ENCODE measurements around the gene KRTAP10-12. TPM values are rescaled to one million over a fixed set of nuclear protein-coding genes. Genes with fewer than 3 reads are reported as not detected.
A peak's percentile ranks its signal among the peaks of the same experiment; 100 is the strongest.

Gene KRTAP10-12
- total RNA-seq, 1 experiment from 2014 or later: not detected

- no peaks in the 10 kb centered on the region for H3K36me3 Mint-ChIP-seq (ENCODE audit: insufficient read depth, unreplicated experiment)
- intact Hi-C loops (cut with micrococcal nuclease; ENCODE audit: unreplicated experiment): loop anchor here (2.0 kb wide), 1 partner anchor 25 kb away; no protein-coding TSS in a partner anchor
- Histone ChIP-seq H3K4me1 (peaks cover 9% of the 10 kb centered on the region; the same call in 1 of the 2 replicates), H3K36me3 (ENCODE audit: control insufficient read depth, insufficient read depth, low read length) (no peaks in the 10 kb centered on the region), H3K27me3 (replicated peaks; ENCODE audit: control insufficient read depth, insufficient read depth, low read length) (no peaks in the 10 kb centered on the region), H3K9me3 (no peaks in the 10 kb centered on the region; the same call in 1 of the 2 replicates), H3K4me3 (ENCODE audit: low read depth, low read length) (no peak overlapping the region)
- peak; percentile 24 to 61 for DNase-seq
- CTCF ChIA-PET: interaction anchor here (0.8 kb wide), 1 partner anchor 44 kb away, joined by 3 read pairs; no protein-coding TSS in a partner anchor
- peaks cover 11% of the 10 kb centered on the region for H3K9me3 Mint-ChIP-seq (ENCODE audit: unreplicated experiment)
- H3K27me3 Mint-ChIP-seq (ENCODE audit: insufficient read depth, unreplicated experiment): peaks cover 3% of the 10 kb centered on the region
- no TSS peak for BruUV-seq (replicated peaks)
- TF ChIP-seq, protein P1, sequence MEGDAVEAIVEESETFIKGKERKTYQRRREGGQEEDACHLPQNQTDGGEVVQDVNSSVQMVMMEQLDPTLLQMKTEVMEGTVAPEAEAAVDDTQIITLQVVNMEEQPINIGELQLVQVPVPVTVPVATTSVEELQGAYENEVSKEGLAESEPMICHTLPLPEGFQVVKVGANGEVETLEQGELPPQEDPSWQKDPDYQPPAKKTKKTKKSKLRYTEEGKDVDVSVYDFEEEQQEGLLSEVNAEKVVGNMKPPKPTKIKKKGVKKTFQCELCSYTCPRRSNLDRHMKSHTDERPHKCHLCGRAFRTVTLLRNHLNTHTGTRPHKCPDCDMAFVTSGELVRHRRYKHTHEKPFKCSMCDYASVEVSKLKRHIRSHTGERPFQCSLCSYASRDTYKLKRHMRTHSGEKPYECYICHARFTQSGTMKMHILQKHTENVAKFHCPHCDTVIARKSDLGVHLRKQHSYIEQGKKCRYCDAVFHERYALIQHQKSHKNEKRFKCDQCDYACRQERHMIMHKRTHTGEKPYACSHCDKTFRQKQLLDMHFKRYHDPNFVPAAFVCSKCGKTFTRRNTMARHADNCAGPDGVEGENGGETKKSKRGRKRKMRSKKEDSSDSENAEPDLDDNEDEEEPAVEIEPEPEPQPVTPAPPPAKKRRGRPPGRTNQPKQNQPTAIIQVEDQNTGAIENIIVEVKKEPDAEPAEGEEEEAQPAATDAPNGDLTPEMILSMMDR (IDR thresholded peaks at IDR 0.05; ENCODE audit: insufficient read depth in 1 of 2, low read depth in 1 of 2, low read length in 1 of 2, severe bottlenecking in 1 of 2, unreplicated experiment in 1 of 2): peak in 1 of 2 experiments; percentile 8
- no peak overlapping the region for H3K4me3 Mint-ChIP-seq (ENCODE audit: unreplicated experiment)
- H3K27ac Mint-ChIP-seq (ENCODE audit: unreplicated experiment): no peak overlapping the region
- peaks cover 12% of the 10 kb centered on the region for H3K4me1 Mint-ChIP-seq (ENCODE audit: low read depth, unreplicated experiment)
- POLR2A ChIA-PET: no interaction called here
These were observed 1.1 kb downstream of the KRTAP10-12 start for GRCh38 chr21:44697811-44698734.

DNA sequence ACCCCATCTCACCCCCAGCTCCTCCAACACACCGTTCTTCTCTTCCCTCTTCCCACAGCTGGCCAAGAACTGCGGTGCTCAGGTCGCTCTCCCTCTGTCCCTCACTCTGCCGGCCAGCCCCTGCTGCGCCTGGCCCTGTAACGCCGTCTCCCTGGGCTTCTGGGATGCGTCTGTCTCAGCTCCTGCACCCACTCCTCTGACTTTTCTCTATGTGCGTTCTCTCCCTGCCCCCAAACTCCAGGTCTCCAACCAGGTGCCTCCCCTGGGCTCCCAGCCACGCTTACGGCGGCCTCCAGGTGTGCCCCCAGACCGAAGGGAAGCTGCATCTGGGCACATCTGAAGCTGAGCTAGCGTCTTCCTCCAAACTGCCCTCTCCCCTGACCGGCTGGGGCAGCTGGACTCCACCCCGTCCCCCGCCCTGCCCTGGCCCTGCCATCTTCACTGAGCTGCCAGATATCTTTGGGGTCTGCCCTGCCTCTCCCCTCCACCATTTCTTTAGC, 2.6 kb downstream of the KRTAP10-12 start:
- peaks cover 12% of the 10 kb centered on the region for H3K4me1 Mint-ChIP-seq (ENCODE audit: low read depth, unreplicated experiment)
- peak in 1 of 2 experiments; percentile 24 for DNase-seq
- Histone ChIP-seq H3K4me1 (peaks cover 9% of the 10 kb centered on the region; the same call in 1 of the 2 replicates), H3K27me3 (replicated peaks; ENCODE audit: control insufficient read depth, insufficient read depth, low read length) (no peaks in the 10 kb centered on the region), H3K4me3 (ENCODE audit: low read depth, low read length) (no peak overlapping the region), H3K9me3 (no peaks in the 10 kb centered on the region), H3K36me3 (ENCODE audit: control insufficient read depth, insufficient read depth, low read length) (no peaks in the 10 kb centered on the region)
- peaks cover 3% of the 10 kb centered on the region for H3K27me3 Mint-ChIP-seq (ENCODE audit: insufficient read depth, unreplicated experiment)
- no peak overlapping the region for H3K27ac Mint-ChIP-seq (ENCODE audit: unreplicated experiment)
- intact Hi-C loops (cut with micrococcal nuclease; ENCODE audit: unreplicated experiment): no loop called here
- POLR2A ChIA-PET: no interaction called here
- BruUV-seq (replicated peaks): no TSS peak
- no peaks in the 10 kb centered on the region for H3K9me3 Mint-ChIP-seq (ENCODE audit: unreplicated experiment)
- no peaks in the 10 kb centered on the region for H3K36me3 Mint-ChIP-seq (ENCODE audit: insufficient read depth, unreplicated experiment)
- CTCF ChIA-PET: interaction anchor here (1.2 kb wide), 1 partner anchor 11 kb away, joined by 3 read pairs; no protein-coding TSS in a partner anchor
- H3K4me3 Mint-ChIP-seq (ENCODE audit: unreplicated experiment): no peak overlapping the region
- TF ChIP-seq, protein P1 (IDR thresholded peaks at IDR 0.05; ENCODE audit: insufficient read depth in 1 of 2, low read depth in 1 of 2, low read length in 1 of 2, severe bottlenecking in 1 of 2, unreplicated experiment in 1 of 2): no peak

- Mint-ChIP-seq H3K27ac (ENCODE audit: unreplicated experiment) (no peak overlapping the region), H3K36me3 (ENCODE audit: insufficient read depth, unreplicated experiment) (no peaks in the 10 kb centered on the region), H3K4me1 (ENCODE audit: low read depth, unreplicated experiment) (peaks cover 12% of the 10 kb centered on the region), H3K27me3 (ENCODE audit: insufficient read depth, unreplicated experiment) (peaks cover 3% of the 10 kb centered on the region), H3K9me3 (ENCODE audit: unreplicated experiment) (no peaks in the 10 kb centered on the region), H3K4me3 (ENCODE audit: unreplicated experiment) (no peak overlapping the region)
- DNase-seq: no peak
- BruUV-seq (replicated peaks): no TSS peak
- Histone ChIP-seq H3K4me1 (peaks cover 9% of the 10 kb centered on the region; the same call in 1 of the 2 replicates), H3K27me3 (replicated peaks; ENCODE audit: control insufficient read depth, insufficient read depth, low read length) (no peaks in the 10 kb centered on the region), H3K9me3 (no peaks in the 10 kb centered on the region), H3K36me3 (ENCODE audit: control insufficient read depth, insufficient read depth, low read length) (no peaks in the 10 kb centered on the region), H3K4me3 (ENCODE audit: low read depth, low read length) (no peak overlapping the region)
- intact Hi-C loops (cut with micrococcal nuclease; ENCODE audit: unreplicated experiment): no loop called here
- POLR2A ChIA-PET: no interaction called here
- TF ChIP-seq, protein P1 (IDR thresholded peaks at IDR 0.05; ENCODE audit: insufficient read depth in 1 of 2, low read depth in 1 of 2, low read length in 1 of 2, severe bottlenecking in 1 of 2, unreplicated experiment in 1 of 2): no peak
- CTCF ChIA-PET: no interaction called here
These were observed 3.4 kb downstream of the KRTAP10-12 start for GRCh38 chr21:44700101-44701022.

All from Caco-2 (cell line).